ENCODE results near the gene RINT1. TPM values are rescaled to one million over a fixed set of nuclear protein-coding genes. Genes with fewer than 3 reads are reported as not detected.

The RINT1 gene
- polyA plus RNA-seq, 3 donors = 3.2 to 11.8 (median 5.2) TPM

DNA sequence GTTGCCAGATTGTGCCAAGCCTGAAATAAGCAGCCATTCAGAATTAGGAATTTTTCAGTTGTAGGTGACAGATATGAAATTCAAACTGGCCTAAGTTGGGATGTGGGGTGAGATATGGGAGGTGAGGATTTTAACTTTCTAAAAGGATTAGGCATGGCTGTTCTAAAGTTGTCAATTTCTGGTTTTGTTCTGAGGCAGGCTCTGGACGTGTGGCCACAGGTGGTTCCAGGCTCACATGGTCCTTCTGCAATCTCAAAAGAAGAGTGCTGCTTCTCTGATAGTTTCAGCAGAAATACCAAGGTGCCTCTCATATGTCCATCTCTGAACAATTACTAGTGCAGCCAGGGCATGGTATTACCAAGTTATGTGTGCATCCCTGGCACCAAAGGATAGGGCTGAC lies 27.9 kb downstream of the RINT1 start:
- Histone ChIP-seq H3K79me2 (ENCODE audit: insufficient read depth, low read length) (no peaks in the 10 kb centered on the region), H3K27ac (ENCODE audit: low read depth in 1 of 2, low read length in 2 of 2) (no peak overlapping the region), H3K9ac (ENCODE audit: insufficient read depth, low read length, poor library complexity, severe bottlenecking) (no peak overlapping the region), H3K27me3 (ENCODE audit: control insufficient read depth in 2 of 2, insufficient read depth in 2 of 2, low read length in 2 of 2) (no peaks in the 10 kb centered on the region), H3K36me3 (replicated peaks in 1 of 2; ENCODE audit: control insufficient read depth in 1 of 2, insufficient read depth in 2 of 2, low read length in 2 of 2) (peaks cover 67 to 91% of the 10 kb centered on the region in 2 donors), H3K9me3 (replicated peaks in 1 of 2; ENCODE audit: control insufficient read depth in 1 of 2, insufficient read depth in 1 of 2, low read length in 2 of 2) (no peaks in the 10 kb centered on the region), H2AFZ (ENCODE audit: insufficient read depth, low read depth, low read length, poor library complexity, severe bottlenecking) (no peak overlapping the region), H3K4me2 (replicated peaks; ENCODE audit: extremely low read depth, low read length, poor library complexity, severe bottlenecking) (no peak overlapping the region), H3K4me3 (replicated peaks in 1 of 3; ENCODE audit: low read depth in 2 of 3, low read length in 3 of 3) (no peak overlapping the region), H4K20me1 (ENCODE audit: insufficient read depth, low read length) (no peaks in the 10 kb centered on the region), H3K4me1 (ENCODE audit: control insufficient read depth in 1 of 2, insufficient read depth in 2 of 2, low read length in 2 of 2) (no peaks in the 10 kb centered on the region)
- no peak overlapping the region for H3K4me3 Mint-ChIP-seq
- intact Hi-C loops (cut with micrococcal nuclease) = no loop called here
- peaks cover 57 to 82% of the 10 kb centered on the region in 2 donors for H3K36me3 Mint-ChIP-seq
- H3K9me3 Mint-ChIP-seq = no peaks in the 10 kb centered on the region
- TF ChIP-seq CTCF (IDR thresholded peaks at IDR 0.05) = no peak
- no peak for DNase-seq
- no peaks in the 10 kb centered on the region for H3K4me1 Mint-ChIP-seq
- WGBS (ENCODE audit: insufficient coverage) = 100% methylated on average over 1 of the region's 1 CpG
- no peak overlapping the region for H3K27ac Mint-ChIP-seq
- peaks cover 0 to 2% (median 0%) of the 10 kb centered on the region in 3 donors for H3K27me3 Mint-ChIP-seq (ENCODE audit: low read depth in 3 of 3)

DNA sequence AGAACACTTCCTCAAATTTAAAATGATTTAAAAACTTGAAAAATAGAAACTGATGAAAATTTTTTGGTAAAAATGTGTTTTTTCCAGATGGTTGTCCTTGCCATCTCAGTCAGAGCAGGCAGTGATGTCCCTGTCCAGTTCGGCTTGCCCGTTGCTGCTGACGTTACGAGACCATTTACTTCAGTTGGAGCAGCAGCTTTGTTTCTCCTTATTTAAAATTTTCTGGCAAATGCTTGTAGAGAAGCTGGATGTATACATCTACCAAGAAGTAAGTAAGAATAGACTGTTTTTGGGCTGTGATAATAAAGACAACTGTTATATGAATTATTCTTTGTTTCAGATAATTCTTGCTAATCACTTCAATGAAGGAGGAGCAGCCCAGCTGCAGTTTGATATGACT lies 33.2 kb downstream of the RINT1 start:
- no peak for DNase-seq
- no peak for TF ChIP-seq CTCF (IDR thresholded peaks at IDR 0.05)
- no peak overlapping the region for H3K4me3 ChIP-seq (replicated peaks in 1 of 3; ENCODE audit: low read depth in 2 of 3, low read length in 3 of 3)
- H3K4me1 ChIP-seq (ENCODE audit: control insufficient read depth in 1 of 2, insufficient read depth in 2 of 2, low read length in 2 of 2) = no peaks in the 10 kb centered on the region
- intact Hi-C loops (cut with micrococcal nuclease) = no loop called here
- H3K36me3 Mint-ChIP-seq = peaks cover 59 to 90% of the 10 kb centered on the region in 2 donors
- H3K4me3 Mint-ChIP-seq = no peak overlapping the region
- H4K20me1 ChIP-seq (ENCODE audit: insufficient read depth, low read length) = no peaks in the 10 kb centered on the region
- H3K79me2 ChIP-seq (ENCODE audit: insufficient read depth, low read length) = no peaks in the 10 kb centered on the region
- no peak overlapping the region for H3K4me2 ChIP-seq (replicated peaks; ENCODE audit: extremely low read depth, low read length, poor library complexity, severe bottlenecking)
- WGBS (ENCODE audit: insufficient coverage) = 91% methylated on average over 4 of the region's 4 CpGs
- no peaks in the 10 kb centered on the region for H3K27me3 ChIP-seq (ENCODE audit: control insufficient read depth in 2 of 2, insufficient read depth in 2 of 2, low read length in 2 of 2)
- H3K9me3 ChIP-seq (replicated peaks in 1 of 2; ENCODE audit: control insufficient read depth in 1 of 2, insufficient read depth in 1 of 2, low read length in 2 of 2) = no peaks in the 10 kb centered on the region
- no peak overlapping the region for H3K27ac ChIP-seq (ENCODE audit: low read depth in 1 of 2, low read length in 2 of 2)
- H2AFZ ChIP-seq (ENCODE audit: insufficient read depth, low read depth, low read length, poor library complexity, severe bottlenecking) = no peak overlapping the region
- peaks cover 73 to 94% of the 10 kb centered on the region in 2 donors for H3K36me3 ChIP-seq (replicated peaks in 1 of 2; ENCODE audit: control insufficient read depth in 1 of 2, insufficient read depth in 2 of 2, low read length in 2 of 2)
- H3K9ac ChIP-seq (ENCODE audit: insufficient read depth, low read length, poor library complexity, severe bottlenecking) = no peak overlapping the region
- H3K27ac Mint-ChIP-seq = no peak overlapping the region
- no peaks in the 10 kb centered on the region for H3K9me3 Mint-ChIP-seq
- H3K27me3 Mint-ChIP-seq (ENCODE audit: low read depth in 3 of 3) = peaks cover 0 to 2% (median 0%) of the 10 kb centered on the region in 3 donors
- no peaks in the 10 kb centered on the region for H3K4me1 Mint-ChIP-seq
